Measurements from ENCODE around the gene PDK2.

The PDK2 gene

GRCh38 chr17:50146230-50146926, 51.2 kb downstream of the PDK2 start:
- TF ChIP-seq CTCF (IDR thresholded peaks at IDR 0.05; ENCODE audit: low read length, missing control alignments) = no peak
- peak overlapping the region; percentile 81 for H3K4me3 ChIP-seq (replicated peaks; ENCODE audit: low read depth, low read length)
- no peak for DNase-seq (ENCODE audit: low read depth)

- DNase-seq (ENCODE audit: low read depth) = no peak
- H3K4me3 ChIP-seq (replicated peaks; ENCODE audit: low read depth, low read length) = peak overlapping the region; percentile 81
- no peak for TF ChIP-seq CTCF (IDR thresholded peaks at IDR 0.05; ENCODE audit: low read length, missing control alignments)
These were observed 51.9 kb downstream of the PDK2 start for GRCh38 chr17:50146927-50147665.

- TF ChIP-seq CTCF (IDR thresholded peaks at IDR 0.05; ENCODE audit: low read length, missing control alignments) = no peak
- H3K4me3 ChIP-seq (replicated peaks; ENCODE audit: low read depth, low read length) = peak overlapping the region; percentile 81
- peak; percentile 45 for DNase-seq (ENCODE audit: low read depth)
These were observed 52.7 kb downstream of the PDK2 start for GRCh38 chr17:50147841-50148225.

- TF ChIP-seq CTCF (IDR thresholded peaks at IDR 0.05; ENCODE audit: low read length, missing control alignments) = peak; percentile 23
- DNase-seq (ENCODE audit: low read depth) = no peak
- H3K4me3 ChIP-seq (replicated peaks; ENCODE audit: low read depth, low read length) = peak overlapping the region; percentile 81
These were observed 53.3 kb downstream of the PDK2 start for GRCh38 chr17:50148226-50149090.

- H3K4me3 ChIP-seq (replicated peaks; ENCODE audit: low read depth, low read length) = peak overlapping the region; percentile 81
- no peak for TF ChIP-seq CTCF (IDR thresholded peaks at IDR 0.05; ENCODE audit: low read length, missing control alignments)
- no peak for DNase-seq (ENCODE audit: low read depth)
These were observed 53.9 kb downstream of the PDK2 start for GRCh38 chr17:50149091-50149416.

GRCh38 chr17:50149417-50150353, 54.5 kb downstream of the PDK2 start:
- TF ChIP-seq CTCF (IDR thresholded peaks at IDR 0.05; ENCODE audit: low read length, missing control alignments) = no peak
- peak; percentile 54 for DNase-seq (ENCODE audit: low read depth)
- H3K4me3 ChIP-seq (replicated peaks; ENCODE audit: low read depth, low read length) = peak overlapping the region; percentile 81
